NB4 (cell line): ENCODE measurements around the gene ECT2L.

Source experiments
- CTCF ChIP-seq: IDR thresholded peaks from one replicate; pipeline ENCODE4 v1.5.1; 2012; ENCODE audit warnings: low read depth, low read length
- POLR2A ChIP-seq: IDR thresholded peaks from 2 replicates; pipeline ENCODE4 v1.6.1; 2011; ENCODE audit warnings: mild to moderate bottlenecking; ENCODE audit not compliant: insufficient read length; ENCODE audit errors: extremely low read depth
- TF ChIP-seq, protein P1 (sequence below): IDR thresholded peaks from 2 replicates; pipeline ENCODE4 v1.6.1; 2011; ENCODE audit warnings: low read depth, low read length

- no peak for TF ChIP-seq CTCF
- no peak for TF ChIP-seq POLR2A
- TF ChIP-seq, protein P1, sequence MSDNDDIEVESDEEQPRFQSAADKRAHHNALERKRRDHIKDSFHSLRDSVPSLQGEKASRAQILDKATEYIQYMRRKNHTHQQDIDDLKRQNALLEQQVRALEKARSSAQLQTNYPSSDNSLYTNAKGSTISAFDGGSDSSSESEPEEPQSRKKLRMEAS: no peak
Measured at GRCh38 chr6:138757136-138757535, 38.8 kb upstream of the ECT2L start.
